Stomach smooth muscle (tissue), 2 donors: Measurements from ENCODE around the gene ALLC.

ENCODE experiments used
- H3K27ac ChIP-seq: one replicate; pipeline ENCODE4 v1.7.0; 2013; ENCODE audit warnings: mild to moderate bottlenecking, low read length, inconsistent platforms
- H3K27me3 ChIP-seq, 2 donors: one replicate each; pipeline ENCODE4 v1.7.0; 2013; ENCODE audit warnings: low read length in 2 of 2; ENCODE audit not compliant: insufficient read depth in 2 of 2, control insufficient read depth in 1 of 2
- H3K36me3 ChIP-seq, 2 donors: one replicate each; pipeline ENCODE4 v1.7.0; 2013; ENCODE audit warnings: low read length in 2 of 2; ENCODE audit not compliant: control insufficient read depth in 2 of 2, insufficient read depth in 2 of 2
- H3K4me1 ChIP-seq: one replicate; pipeline ENCODE4 v1.7.0; 2013; ENCODE audit warnings: low read length; ENCODE audit not compliant: control insufficient read depth, insufficient read depth
- H3K4me3 ChIP-seq, 2 donors: one replicate each; pipeline ENCODE4 v1.7.0; 2013; ENCODE audit warnings: low read length in 2 of 2
- H3K9ac ChIP-seq, 2 donors: one replicate each; pipeline ENCODE4 v1.7.0; 2013; ENCODE audit warnings: low read length in 2 of 2, mild to moderate bottlenecking in 1 of 2
- H3K9me3 ChIP-seq, 2 donors: one replicate each; pipeline ENCODE4 v1.7.0; 2013; ENCODE audit warnings: low read length in 2 of 2; ENCODE audit not compliant: control insufficient read depth in 2 of 2
- donor health status: healthy.
- donor health status: Pancreatic carcinoma.

The ALLC gene

GRCh38 chr2:3741867-3742602, 84.0 kb downstream of the ALLC start:
- Histone ChIP-seq H3K4me1 (no peaks in the 10 kb centered on the region), H3K9me3 (no peaks in the 10 kb centered on the region), H3K36me3 (no peaks in the 10 kb centered on the region), H3K27me3 (peaks cover 0 to 2% of the 10 kb centered on the region in 2 donors), H3K9ac (no peak overlapping the region), H3K27ac (no peak overlapping the region), H3K4me3 (no peak overlapping the region)

DNA sequence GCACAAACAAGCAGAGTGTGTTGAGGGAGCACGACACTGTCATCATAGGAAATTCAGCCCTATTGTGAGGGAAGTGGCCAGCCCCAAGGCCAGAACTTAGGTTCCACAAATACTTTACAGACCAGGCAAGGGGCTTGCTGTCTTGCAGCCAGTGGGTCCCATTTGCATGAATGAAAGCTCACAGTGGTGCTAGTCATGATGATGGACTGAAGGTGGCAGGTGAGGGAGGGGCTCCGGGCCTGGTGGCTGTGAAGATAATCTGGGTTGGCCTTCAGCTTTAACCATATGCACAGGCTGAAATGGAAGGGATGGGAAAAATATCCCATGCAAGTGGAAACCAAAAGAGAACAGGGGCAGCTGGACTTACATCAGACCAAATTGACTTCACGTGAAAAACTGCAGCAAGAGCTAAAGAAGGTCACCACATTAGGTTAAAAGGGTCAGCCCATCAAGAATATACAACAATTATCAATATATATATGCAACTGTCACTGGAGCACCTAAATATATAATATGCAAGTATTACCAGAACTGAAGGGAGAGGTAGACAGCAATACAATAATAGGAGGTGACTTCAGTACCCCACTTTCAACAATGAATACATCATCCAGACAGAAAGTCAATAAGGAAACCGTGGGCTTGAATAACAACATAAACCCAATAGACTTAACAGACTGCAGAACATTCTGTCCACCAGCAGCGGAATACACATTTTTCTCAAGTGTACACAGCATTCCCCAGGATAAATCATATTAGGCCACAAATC, 84.9 kb downstream of the ALLC start:
- Histone ChIP-seq H3K4me1 (no peaks in the 10 kb centered on the region), H3K9me3 (no peaks in the 10 kb centered on the region), H3K27ac (no peak overlapping the region), H3K27me3 (peaks cover 0 to 2% of the 10 kb centered on the region in 2 donors), H3K9ac (no peak overlapping the region), H3K36me3 (no peaks in the 10 kb centered on the region), H3K4me3 (no peak overlapping the region)

DNA sequence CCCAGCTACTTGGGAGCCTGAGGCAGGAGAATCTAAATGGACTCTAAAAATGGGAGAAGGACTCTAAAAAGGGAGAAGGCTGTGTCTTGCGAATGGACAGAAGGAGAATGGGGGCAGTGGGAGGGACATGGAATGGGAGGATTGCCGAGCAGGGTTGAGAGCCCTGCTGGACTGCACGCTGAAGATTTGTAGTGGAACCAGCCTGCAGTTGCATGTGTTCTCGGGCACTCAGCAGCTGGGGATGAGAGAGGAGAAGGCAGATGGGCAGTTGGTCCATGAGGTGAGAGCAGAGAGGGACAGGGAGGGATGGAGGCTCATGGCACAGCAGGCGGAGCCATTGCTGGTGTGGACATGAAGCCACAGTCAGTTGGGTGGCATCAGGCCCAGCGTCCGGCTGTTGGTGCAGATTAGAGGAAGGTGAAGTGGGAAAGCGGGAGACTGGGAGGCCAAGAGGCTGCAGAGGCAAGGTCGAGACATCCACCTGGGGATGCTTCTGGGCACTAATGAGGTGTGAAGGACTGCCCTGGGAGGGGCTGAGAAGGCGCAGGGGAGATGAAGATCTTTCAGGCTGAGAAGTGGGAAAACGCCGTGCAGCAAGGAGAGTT, 86.1 kb downstream of the ALLC start:
- H3K9me3 ChIP-seq = no peaks in the 10 kb centered on the region
- no peak overlapping the region for H3K27ac ChIP-seq
- no peaks in the 10 kb centered on the region for H3K4me1 ChIP-seq
- H3K4me3 ChIP-seq = no peak overlapping the region
- no peak overlapping the region for H3K9ac ChIP-seq
- H3K36me3 ChIP-seq = no peaks in the 10 kb centered on the region
- H3K27me3 ChIP-seq = peaks cover 0 to 2% of the 10 kb centered on the region in 2 donors

DNA sequence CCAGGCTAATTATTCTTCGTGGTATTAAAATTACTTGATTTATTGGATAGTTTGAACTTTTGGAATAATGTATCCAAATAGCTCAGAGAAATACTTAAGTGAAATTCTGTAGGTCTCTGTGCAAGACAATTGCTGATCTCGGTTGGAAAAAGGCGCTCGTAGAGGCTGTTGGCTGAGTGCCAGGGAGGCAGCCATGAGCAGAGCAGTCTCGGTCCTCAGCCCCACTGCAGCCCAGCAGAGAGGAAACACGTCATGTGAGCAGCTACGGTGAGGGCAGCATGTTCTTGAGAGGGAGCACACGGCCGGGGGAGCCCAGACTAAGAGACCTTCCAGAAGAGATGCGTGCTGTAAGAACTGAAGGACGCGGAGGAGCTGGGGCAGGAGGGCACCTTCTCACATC, 87.9 kb downstream of the ALLC start:
- Histone ChIP-seq H3K27ac (no peak overlapping the region), H3K9me3 (no peaks in the 10 kb centered on the region), H3K36me3 (no peaks in the 10 kb centered on the region), H3K9ac (no peak overlapping the region), H3K4me1 (no peaks in the 10 kb centered on the region), H3K4me3 (no peak overlapping the region), H3K27me3 (no peaks in the 10 kb centered on the region)

DNA sequence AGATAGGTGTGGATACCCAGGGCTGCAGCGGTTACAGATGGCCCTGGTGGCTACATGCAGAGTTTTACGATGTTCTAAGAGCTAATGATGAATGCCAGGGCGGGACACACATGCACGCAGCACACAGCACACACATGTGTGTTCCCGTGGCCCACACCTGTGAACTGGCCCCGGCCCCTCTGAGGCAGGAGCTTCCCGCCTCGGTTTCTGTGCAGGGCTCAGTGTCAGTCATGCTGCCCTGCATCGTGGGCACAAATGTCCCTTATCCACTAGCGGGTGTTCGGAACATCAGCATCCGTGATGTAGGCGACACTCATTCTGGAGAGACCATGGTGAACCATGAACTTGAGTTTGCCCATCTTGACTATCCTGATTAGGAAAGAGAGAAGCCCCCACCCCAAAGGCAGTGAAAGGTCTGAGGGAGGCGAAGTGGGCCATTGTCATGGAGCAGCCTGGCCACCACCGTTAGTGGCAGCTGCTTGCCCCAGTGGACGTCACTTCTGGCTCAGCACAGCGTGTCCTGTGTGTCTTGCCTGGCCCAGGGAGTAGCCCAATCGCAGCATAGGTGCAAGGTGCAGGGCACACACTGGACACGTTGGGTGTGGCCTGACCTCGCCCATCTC, 89.1 kb downstream of the ALLC start:
- no peaks in the 10 kb centered on the region for H3K9me3 ChIP-seq
- H3K4me3 ChIP-seq = no peak overlapping the region
- no peaks in the 10 kb centered on the region for H3K27me3 ChIP-seq
- H3K36me3 ChIP-seq = no peaks in the 10 kb centered on the region
- no peak overlapping the region for H3K9ac ChIP-seq
- H3K4me1 ChIP-seq = no peaks in the 10 kb centered on the region
- no peak overlapping the region for H3K27ac ChIP-seq

DNA sequence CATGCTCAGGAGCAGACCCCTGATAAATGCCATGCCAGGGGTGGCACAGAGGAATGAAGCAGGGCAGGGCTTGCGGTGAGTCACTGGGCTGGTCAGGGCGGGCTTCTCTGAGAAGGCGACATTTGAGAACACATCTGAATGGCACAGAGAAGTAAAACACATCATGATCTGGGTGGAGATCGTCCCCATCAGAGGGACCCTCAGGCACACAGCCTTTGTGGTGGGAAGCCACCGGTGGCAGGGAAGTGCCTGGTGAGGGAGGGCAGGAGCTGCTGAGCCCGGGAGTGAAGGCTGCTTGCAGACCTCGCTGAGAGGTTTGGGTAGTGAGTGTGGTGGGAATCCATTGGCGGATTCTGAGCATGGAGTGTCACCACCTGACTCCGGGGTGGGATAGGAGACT, 89.8 kb downstream of the ALLC start:
- H3K27me3 ChIP-seq = no peaks in the 10 kb centered on the region
- H3K4me1 ChIP-seq = no peaks in the 10 kb centered on the region

DNA sequence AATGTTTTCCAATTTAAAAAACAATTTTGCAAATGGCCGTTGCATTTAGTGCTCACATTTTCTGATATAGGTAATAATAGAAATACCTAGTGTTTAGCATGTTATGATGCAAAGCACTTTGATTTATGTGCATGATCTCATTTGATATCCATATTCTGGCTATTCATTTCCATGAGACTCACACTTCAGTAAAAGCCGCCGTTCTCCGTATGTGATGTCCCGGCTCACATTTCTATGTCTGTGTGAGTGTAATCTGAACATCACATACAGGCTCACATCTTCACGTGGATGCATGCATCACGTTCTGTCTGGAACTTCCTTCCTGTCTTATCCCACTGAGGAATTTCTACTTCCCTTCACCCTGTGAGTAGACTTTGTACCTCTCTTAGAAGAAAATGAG, 91.2 kb downstream of the ALLC start:
- H3K27ac ChIP-seq = no peak overlapping the region
- no peak overlapping the region for H3K9ac ChIP-seq
- no peaks in the 10 kb centered on the region for H3K4me1 ChIP-seq
- H3K9me3 ChIP-seq = no peaks in the 10 kb centered on the region
- no peaks in the 10 kb centered on the region for H3K27me3 ChIP-seq
- H3K36me3 ChIP-seq = no peaks in the 10 kb centered on the region
- no peak overlapping the region for H3K4me3 ChIP-seq

More for the DNA sequence above, 89.8 kb downstream of the ALLC start:
- Histone ChIP-seq H3K4me3 (no peak overlapping the region), H3K9me3 (no peaks in the 10 kb centered on the region), H3K9ac (no peak overlapping the region), H3K36me3 (no peaks in the 10 kb centered on the region), H3K27ac (no peak overlapping the region)

- no peaks in the 10 kb centered on the region for H3K27me3 ChIP-seq
- no peaks in the 10 kb centered on the region for H3K36me3 ChIP-seq
- H3K4me1 ChIP-seq = peaks cover 6% of the 10 kb centered on the region
- no peak overlapping the region for H3K27ac ChIP-seq
- no peak overlapping the region for H3K9ac ChIP-seq
- no peaks in the 10 kb centered on the region for H3K9me3 ChIP-seq
- no peak overlapping the region for H3K4me3 ChIP-seq
Measured at GRCh38 chr2:3751251-3751650, 93.3 kb downstream of the ALLC start.

DNA sequence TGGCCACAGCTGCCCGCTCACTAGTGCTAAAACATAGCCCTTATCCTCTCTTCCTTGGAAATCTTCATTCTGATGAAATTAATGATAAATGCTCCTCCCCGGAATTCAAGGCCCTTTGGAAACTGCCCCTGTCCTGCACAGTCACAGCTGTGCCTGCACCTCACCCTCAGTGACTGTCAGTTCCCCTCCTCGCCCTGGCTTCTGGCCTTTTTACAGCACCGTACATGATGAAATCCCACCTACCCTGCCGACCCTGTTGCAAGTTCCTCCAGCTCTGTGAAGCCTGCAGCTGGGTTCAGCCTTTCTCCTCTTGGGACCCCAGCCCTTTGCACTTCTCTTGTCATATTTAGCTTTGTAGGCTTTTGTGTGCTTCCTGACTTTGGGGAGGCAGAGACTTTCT, 93.8 kb downstream of the ALLC start:
- Histone ChIP-seq H3K27me3 (no peaks in the 10 kb centered on the region), H3K9ac (no peak overlapping the region), H3K9me3 (no peaks in the 10 kb centered on the region), H3K4me1 (peaks cover 6% of the 10 kb centered on the region), H3K27ac (no peak overlapping the region), H3K4me3 (no peak overlapping the region), H3K36me3 (no peaks in the 10 kb centered on the region)
